Lower leg skin (tissue), 3 donors: Measurements from ENCODE around the gene CCND2.

Experiments
- CTCF ChIP-seq, 3 donors: fragments of 450-650 bp; IDR thresholded peaks; one replicate each; pipeline ENCODE4 v1.5.1; 2016; ENCODE audit warnings: antibody characterized with exemption in 3 of 3, mild to moderate bottlenecking in 3 of 3, moderate library complexity in 2 of 3
- POLR2A ChIP-seq, 2 donors: fragments of 450-650 bp; IDR thresholded peaks; one replicate each; pipeline ENCODE4 v1.6.1; 2016 to 2017; ENCODE audit warnings: antibody characterized with exemption in 2 of 2, mild to moderate bottlenecking in 1 of 2, moderate library complexity in 1 of 2

- TF ChIP-seq CTCF (IDR thresholded peaks at IDR 0.05): no peak
- TF ChIP-seq POLR2A (IDR thresholded peaks at IDR 0.05): no peak
These were observed 944 bp downstream of the CCND2 start for GRCh38 chr12:4274396-4275015.
